GM19035 (cell line): Measurements from ENCODE around the gene SND1.

Experiments used
- ATAC-seq: cut with Tn5 transposase; IDR thresholded peaks from one replicate; pipeline ENCODE4 v1.9.1; 2021; ENCODE audit not compliant: unreplicated experiment

The SND1 gene

DNA sequence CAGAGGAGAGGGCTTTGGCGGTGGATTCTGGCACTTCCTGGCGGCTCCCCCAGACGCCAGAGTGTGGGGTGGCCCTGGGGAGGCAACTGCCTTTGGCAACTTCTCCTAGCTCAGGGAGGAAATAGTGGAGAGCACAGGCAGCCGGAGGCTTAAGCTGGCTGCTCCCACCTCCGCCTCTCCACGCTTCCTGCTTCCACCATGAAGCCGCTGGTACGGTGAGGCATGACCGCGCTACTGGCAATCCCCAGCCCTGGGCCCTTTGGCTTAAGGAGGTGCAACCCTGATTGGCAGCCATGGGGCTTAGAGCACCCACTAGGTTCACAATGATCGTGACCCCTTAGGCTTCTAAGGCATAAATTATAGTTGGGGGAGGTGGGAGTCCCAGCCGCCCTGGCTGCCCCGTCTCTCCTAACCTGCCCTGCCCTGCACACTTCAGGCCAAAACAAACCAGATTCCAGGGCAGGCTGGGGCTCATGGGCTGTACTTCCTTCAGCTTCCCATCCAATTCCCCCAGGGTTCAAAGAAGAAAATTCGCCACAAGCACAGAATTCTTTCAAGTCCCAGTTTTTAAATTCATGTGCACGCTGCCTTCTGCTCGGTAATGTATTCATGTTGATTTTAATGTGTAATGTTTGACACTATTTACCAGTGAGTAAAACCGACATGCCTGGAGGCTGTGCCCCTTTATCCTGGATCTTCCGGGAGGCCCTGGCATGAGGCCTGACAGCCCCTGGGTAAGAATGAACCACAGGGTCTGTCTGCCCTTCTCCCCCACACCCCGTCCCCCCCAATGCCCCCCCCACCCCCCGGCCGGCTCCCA, 469.9 kb downstream of the SND1 start:
- no peak for ATAC-seq

DNA sequence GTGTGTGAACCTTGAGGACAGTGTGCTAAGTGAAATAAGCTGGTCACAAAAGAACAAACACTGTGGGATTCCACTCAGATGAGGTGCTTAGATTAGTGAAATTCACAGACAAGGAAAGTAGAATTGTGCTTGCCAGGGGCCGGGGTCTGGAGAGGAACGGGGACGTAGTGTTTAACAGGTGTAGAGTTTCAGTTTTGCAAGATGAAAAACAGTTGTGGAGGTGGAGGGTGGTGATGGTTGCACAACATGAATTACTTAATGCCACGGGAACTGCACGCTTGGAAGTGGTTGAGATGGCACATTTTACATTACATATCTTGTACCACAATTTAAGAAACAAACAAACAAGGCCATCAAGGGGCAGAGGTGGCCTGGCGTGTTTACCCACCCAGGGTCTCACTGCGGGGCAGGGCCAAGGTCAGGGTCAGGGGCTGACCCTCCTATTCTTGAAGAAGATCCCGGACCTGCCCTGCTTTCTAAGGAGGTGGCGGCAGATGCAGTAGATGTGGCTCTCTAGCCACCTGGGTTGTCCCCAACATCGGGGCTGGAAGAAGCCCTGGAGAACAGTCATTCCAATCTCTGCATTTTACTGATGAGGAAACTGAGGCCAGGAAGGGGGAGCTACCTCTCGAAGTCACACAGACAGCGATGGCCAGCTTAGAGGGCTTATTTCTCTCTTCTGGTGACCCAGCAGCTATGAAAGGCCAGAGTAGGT, 470.7 kb downstream of the SND1 start:
- no peak for ATAC-seq

DNA sequence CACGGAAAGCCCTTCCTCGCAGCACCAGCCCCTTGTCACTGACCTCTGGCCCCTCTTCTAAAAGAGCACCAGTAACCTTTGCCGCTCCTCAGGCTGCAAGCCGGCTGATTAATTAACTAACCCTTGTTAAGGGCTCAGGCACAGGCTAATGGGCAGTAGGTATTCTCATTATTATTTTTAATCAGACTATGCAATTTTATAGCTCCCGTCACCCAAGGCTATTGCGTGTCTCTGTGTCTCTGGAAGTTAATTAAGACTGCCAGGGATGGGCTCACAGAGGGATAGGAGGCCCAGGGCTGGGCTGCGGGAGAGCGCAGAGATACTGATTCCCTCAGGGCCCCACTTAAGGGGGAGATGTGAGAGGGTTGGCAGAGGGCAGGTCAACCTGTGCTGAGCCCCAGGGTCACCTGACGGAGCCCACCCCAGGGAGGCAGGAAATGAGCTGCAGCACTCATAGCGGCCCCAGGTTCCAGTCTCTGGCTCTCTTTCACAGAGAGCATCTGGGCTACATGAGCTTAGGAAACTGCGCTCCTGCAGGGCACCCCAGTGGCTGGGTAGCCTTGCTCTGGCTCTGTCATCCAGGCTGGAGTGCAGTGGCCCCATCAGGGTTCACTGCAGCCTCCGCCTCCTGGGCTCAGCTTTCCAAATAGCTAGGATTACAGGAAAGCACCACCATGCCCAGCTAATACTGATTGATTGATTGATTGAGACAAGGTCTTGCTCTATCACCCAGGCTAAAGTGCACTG, 471.5 kb downstream of the SND1 start:
- ATAC-seq: no peak

DNA sequence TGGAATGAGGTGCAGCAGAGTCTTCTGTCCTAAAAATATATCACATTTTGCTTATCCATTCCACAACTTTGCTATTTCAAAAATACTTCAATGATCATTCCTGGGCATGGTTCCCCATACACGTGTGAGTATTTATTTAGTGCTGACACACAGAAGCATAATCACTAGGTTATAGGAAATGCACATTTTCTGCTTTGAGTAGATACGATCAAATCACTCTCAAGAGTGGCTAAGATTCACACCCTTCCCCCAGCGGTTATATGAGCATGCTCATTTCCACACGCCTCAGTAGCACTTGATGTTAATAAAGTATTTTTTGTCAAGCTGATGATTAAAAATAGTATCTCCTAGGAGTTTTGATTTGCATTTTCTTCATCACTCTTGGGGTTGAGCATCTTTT, 472.8 kb downstream of the SND1 start:
- ATAC-seq: no peak

DNA sequence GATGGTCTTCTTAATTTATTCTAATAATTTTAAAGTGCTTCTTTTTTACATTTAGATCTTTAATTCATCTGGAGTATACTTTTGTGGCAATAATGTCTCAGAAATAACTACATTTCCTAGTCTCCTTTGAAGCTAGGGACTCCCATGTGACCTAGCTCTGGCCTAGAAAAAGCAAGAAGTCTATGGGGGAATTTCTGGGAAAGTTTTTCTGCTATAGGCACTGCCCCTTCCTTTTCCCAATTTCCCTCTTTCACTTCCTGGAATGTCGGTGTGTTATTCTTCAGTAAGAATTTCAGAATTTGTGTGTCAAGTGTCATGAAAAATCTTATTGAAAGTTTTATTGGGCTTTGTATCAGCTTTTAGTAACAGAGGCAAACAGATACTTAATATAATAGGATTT, 473.8 kb downstream of the SND1 start:
- no peak for ATAC-seq

DNA sequence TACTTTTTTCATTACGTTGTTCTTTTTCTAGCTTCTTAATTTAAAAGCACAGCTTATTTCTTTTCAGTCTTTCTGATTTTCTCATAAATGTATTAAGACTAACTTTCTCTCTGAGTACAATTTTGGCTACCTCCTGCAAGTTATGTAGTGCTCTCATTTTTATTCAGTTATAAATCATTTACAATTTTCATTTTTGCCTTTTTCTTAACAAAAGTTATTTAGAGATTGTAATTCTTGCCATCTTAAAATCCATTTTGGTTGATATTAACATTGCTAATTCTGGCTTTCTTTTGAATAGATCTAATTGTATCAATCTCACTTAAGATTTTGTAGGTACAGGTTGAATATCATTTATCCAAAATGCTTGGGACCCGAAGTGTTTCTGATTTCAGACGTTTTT, 476.4 kb downstream of the SND1 start:
- no peak for ATAC-seq

DNA sequence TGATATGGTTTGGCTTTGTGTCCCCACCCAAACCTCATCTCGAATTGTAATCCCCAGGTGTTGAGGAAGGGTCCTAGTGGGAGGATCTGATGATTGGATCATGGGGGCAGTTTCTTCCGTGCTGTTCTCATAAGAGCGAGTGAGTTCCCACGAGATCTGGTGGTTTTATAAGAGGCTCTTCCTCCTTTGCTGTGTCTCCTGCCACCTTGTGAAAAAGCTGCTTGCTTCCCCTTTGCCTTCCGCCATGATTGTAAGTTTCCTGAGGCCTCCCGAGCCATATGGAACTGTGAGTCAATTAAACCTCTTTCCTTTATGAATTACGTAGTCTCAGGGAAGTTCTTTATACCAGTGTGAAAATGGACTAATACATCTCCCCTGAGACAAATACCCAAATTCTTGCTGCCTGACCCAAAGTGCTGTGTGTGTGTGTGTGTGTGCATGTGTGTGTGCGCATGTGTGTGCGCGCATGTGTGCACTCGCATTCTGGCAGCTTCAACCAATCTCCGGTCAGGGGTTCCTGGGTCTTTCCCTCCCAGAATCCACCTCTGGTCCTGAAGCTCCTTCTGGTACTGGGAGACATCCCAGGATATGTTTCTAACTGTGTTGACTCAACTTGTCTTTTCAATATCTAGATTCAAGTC, 477.4 kb downstream of the SND1 start:
- no peak for ATAC-seq

DNA sequence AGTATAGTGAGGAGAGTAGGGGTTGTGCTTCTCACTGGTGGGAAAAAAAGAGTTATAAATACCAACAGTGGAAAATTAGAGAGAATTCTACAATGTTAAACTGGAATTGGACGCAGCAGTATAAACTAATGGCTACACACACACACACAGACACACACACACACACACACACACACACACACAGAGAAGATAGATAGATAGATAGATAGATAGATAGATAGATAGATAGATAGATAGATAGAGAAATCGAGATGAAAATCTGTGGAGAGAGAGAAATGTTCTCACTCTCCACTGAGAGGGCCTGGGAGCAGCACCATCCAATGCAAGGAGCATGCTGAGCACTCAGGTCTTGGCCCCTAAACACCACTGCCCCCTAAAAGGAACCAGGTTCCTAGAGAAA, 479.1 kb downstream of the SND1 start:
- no peak for ATAC-seq

DNA sequence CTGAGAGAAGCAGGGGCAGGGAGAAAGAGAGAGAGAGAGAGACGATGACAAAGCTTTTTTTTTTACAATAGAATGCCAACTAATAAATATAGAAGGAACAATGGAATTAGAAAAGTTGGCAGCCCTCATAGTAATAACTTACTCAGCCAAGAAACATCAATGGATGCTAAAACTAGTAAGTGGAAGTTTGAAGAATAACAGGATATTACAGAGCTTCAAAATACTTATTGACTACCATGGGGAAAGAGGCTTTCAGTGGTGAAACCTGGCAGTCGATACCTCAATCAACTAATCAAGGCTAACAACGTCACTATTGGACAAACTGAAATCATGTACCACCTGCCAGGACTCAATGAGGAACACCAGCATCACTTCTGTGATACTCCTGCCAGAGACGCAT, 479.7 kb downstream of the SND1 start:
- no peak for ATAC-seq

DNA sequence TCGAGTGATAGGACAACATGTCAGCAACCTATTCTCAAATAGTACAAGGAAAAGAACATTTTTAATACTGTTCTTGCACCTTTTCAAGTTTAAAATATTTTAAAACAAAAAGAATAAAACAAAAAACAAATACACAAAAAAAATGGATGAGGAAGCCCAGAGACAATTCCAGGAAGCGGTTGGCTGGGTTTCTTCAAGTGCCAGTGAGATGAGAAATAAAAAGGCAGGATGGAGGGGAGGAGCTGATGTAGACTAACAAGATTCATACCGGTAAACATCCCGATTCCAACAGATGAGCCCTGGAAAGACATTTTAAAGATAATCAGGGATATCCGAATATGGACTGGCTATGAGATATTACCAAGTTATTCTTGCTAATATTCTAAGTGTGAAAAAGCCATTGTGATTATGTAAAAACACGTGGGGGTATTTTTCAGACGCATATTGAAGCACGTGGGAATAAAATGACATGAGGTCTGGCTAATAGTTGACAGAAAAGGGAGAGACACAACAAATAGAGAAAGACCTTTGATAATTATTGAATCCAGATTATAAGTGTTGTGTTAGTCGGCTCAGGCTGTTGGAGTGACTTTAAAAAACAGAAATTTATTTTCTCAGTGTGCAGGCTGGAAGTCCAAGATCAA, 480.6 kb downstream of the SND1 start:
- ATAC-seq: no peak

DNA sequence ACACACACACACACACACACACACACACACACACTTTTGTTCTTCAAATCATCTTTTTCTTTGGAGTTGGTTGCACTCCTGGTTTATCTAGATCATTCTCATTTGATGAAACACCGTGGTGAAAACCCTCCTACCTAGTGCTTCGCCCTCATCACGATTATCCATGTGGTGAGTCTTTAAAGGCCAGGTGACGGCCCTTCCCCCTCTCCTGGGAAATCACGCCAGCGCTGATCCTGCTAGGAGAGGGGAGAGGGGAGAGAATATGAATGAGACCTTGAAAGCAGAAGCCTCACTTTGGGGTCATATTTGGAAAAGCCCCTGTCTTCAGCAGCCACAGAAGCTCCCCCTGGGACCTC, 483.1 kb downstream of the SND1 start:
- ATAC-seq: no peak

DNA sequence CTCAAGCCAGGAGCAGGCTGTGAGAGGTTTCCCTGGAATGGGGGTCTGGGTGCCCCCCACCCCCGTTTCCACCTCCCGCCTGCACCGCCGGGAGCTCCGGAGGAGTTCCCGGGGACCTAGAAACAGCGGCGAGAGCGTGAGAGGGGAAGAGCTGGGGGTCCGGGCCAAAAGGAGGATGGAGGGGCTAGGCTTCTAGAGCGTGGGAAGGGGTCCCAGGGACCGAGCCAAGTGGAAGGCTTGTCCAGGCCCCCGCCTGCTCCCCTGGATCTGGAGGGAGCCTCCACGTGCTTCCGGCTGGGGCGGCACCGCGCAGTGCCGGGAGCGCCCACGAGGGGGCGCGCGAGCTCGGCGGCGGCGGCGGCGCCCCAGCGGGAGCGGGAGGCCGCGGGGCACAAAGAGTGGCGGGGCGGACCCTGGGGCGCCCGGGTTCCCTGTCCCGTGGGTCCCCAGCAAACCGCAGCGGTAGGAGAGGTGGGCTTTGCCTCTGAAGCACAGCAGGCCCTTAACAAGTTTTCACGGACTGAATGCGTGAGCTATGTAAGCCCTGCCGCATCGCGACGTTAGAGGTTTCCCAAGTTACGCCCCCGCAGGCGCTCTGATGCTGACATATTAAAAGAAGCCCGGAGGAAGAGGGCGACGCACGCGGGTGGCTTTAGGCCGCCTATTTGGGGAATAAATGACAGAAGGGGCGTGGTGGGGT, 483.7 kb downstream of the SND1 start:
- ATAC-seq: peak; percentile 90

DNA sequence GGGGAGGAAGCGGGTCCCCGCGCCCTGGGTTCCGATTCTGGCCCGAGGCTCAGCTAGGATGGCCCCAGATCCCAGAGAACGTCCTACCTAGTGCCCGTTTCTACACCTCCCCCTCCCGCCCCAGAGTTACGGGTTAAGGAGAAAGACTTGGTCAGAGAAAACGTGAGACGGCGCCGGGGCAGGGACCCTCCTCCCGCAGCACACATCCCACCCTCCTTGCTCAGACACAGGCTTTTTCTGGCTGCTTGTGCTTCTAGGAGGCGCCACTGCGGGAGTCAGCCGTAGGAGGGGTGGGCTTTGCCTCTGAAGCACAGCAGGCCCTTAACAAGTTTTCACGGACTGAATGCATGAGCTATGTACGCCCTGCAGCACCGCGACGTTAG, 484.2 kb downstream of the SND1 start:
- no peak for ATAC-seq

DNA sequence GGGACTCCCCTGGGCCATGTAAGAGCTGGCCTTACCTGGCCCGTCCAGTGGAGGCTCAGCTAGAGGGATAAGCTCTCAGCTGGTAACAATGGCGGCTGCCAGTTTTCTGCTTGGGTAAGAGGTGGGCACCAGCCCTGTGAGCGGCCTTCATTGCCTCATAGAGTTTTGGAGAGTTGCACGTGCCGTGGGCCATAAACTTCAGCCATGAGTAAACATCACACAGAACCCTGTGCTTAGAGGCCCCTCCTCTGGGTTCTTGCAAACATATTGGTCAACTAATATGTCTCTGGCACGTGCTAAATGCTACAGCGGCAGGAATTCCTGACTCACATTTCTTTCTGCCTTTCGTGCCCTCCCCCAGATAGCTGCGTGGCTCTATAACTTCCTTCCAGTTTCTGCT, 485.2 kb downstream of the SND1 start:
- no peak for ATAC-seq

DNA sequence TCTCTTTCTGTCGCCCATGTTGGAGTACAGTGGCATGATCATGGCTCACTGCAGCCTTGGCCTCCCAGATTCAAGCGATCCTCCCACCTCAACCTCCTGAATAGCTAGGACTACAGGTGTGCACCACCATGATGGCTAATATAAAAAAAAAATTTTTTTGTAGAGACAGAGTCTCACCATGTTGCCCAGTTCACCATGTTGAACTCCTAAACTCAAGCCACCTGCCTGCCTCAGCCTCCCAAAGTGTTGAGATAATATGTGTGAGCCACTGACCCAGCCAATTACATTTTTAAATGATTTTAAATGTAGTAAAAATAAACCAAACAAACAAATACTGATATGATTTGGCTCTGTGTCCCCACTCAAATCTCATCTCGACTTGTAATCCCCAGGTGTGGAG, 487.4 kb downstream of the SND1 start:
- ATAC-seq: no peak

DNA sequence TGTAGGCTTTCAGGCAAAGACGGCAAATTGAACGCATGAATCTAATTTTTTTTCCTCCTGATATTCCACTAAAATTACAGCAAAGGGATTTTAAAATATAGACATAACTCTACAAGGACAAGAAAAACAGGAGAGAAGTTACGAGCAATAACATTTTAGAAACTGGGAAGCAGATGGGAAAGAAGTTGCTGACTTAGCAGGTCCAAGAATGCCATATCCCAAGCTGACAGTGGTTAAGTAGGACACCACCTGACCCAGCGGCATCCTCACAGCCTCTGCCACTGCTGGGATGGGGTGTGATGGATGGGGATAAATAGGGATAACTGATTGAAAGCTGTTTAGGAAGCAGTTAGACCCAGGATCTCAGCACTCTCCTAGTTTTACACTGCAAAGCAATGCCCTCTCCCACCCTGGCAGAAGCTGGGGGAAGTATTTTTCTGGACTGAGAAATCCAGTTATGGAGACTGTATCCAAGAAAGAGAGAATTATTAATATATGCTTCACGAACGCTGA, 489.7 kb downstream of the SND1 start:
- ATAC-seq: no peak
